ENCODE measurements around the gene SLC11A1. TPM values are rescaled to one million over a fixed set of nuclear protein-coding genes. Genes with fewer than 3 reads are reported as not detected.

SLC11A1 gene
- total RNA-seq, 1 donor from 2014 or later = 3.5 TPM

DNA sequence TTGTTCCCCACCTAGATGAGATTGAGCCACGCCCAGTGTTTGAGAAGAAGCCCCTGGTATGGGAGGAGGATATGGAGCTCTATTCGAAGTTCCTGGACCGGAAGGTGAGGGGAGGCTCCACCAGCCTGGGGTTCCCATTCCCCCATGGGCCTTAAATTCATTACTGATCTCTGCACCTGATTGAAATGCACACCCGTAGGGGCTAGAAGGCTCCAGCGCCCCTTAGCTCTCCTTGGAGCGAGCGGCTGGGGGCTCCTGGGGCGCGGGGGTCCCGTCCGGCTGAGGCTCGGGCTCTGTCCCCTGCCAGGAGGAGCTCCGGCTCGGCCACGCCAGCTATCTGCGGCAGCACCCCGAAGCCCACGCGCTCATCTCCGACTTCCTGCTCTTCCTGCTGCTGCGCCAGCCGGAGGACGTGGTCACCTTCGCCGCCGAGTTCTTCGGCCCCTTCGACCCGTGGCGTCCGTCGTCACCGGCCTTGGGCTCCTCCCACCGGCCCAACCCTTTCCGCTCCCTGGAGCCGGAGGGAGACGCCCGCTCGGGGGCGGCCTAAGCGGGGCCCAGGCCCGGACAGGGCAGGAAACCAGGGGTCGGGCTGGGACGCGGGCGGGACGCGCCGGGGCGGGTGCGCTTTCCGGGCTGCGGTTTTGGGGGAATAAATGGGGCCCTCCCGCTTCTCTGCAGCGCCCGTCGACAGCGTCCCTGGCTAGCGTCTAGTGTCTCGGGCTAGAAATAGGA is 14.5 kb upstream of the SLC11A1 start:
- ATAC-seq = peak; percentile 90

DNA sequence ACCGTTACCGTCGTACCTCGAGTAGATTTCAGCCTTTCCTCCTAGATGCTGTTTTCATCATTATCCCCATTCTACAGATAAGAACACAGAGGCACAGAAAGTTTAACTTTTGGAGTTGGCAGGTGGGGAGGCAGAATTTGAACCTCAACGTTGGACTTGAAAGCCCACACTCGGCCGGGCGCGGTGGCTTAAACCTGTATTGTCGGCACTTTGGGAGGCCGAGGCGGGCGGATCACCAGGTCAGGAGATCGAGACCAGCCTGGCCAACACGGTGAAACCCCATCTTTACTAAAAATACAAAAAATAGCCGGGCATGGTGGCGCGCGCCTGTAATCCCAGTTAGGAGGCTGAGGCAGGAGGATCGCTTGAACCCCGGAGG is 13.9 kb upstream of the SLC11A1 start:
- no peak for ATAC-seq

DNA sequence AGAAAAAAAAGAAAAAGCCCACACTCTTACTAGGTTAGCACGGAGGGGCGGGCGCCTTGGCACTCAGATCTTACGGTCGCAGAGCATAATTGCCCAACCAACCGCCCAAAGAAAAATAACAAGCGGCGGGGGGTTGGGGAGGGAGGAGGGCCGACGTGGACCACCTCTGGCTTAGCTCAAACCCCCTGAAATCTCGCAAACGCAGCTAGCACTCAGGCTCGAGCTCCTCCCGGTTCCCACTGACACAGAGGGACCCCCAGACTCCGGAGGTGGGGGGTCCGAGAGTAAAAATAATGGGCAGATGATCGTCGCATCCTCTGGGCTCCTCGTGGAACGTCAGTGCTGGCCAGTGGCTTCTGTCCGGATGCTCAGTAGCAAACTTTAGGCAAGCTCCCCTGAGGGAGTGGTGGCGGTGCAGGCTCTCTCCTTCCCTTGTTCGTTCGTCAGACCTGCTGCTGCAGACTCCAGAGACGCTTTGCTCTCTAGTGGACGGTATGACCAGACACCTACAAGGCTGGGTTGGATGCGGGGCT is 13.4 kb upstream of the SLC11A1 start:
- no peak for ATAC-seq

DNA sequence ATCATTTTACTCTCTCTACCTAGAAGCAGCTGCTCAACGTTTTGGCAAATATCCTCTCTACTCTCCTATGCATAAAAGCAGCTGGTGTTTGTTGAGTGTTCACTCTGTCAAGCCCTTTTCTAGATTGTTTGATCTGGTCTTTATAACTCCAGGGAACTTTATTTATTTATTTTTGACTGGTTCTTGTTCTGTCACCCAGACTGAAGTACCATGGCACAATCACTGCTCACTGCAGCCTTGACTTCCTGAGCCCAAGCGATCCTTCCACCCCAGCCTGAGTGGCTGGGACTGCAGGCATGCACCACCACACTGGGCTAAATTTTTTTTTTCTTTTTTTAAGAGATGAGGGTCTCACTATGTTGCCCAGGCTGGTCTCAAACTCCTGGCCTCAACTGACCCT is 12.7 kb upstream of the SLC11A1 start:
- ATAC-seq = no peak

DNA sequence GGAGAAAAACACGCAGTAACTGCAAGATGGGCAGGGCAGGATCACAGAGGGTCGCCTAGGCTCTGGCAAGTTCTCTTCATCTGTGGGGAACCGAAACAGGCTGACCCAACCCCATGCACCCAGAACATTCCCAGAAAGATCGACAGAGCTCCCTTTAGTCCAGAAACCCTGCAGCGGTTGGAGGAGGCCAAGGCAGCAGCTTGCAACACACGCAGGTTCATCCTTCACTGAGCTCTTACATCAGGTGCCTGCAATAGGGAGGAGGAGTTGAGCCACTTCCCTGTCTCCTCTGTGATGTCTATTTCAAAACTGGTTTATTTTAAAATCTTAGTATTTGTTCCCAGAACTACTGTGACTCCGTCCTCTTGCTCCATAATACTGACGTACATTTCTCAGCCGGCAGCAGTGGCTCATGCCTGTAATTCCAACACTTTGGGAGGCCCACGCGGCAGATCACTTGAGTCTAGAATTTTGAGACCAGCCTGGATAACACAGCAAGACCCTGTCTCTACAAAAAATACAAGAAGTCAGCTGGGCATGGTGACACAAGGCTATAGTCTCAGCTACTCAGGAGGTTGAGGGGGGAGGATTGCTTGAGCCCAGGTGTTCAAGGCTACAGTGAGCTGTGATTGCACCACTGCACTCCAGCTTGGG is 11.5 kb upstream of the SLC11A1 start:
- ATAC-seq = peak; percentile 6

DNA sequence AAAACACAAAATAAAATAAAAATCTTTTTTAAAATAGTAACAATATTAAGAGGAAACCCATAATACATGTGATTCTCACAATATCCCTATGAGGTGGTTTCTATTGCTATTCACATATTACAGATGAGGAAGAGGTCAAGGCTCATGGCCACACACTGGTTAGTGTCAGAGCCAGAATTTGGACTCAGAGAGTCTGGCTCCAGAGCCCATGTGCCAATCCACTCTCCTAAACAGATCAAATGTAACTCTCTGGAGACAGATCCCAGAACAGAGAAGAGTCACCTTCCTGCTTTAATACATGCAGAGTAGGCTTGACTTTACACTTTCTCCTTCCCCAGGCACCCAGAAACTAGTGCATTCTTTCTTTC is 10.1 kb upstream of the SLC11A1 start:
- ATAC-seq = no peak

DNA sequence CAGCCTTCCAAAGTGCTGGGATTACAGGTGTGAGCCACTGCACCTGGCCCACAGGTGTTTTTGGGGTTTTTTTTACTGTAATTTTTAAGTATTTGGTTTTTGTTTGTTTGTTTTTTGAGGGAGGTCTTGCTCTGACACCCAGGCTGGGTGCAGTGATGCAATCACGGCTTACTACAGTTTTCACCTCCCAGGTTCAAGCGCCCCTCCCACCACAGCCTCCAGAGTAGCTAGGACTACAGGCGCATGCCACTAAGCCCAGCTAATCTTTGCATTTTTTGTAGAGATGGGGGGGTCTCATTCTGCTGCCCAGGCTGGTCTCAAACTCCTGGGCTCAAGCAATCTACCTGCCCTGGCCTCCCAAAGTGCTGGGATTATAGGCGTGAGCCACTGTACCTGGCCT is 7.3 kb upstream of the SLC11A1 start:
- ATAC-seq = no peak

DNA sequence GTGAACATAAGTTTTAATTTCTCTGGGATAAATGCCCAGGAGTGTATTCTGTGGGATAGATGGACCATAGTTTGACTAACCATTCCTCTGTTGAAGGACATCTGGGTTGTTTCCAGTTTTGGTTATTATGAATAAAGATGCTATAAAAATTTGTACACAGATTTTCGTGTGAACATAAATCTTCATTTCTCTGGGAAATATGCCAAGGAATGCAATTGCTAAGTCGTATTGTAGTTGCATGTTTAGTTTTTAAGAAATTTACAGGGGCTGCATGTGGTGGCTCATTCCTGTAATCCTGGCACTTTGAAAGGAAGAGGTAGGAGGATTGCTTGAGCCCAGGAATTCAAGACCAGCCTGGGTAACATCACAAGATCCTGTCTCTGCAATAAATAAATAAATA is 6.9 kb upstream of the SLC11A1 start:
- no peak for ATAC-seq

DNA sequence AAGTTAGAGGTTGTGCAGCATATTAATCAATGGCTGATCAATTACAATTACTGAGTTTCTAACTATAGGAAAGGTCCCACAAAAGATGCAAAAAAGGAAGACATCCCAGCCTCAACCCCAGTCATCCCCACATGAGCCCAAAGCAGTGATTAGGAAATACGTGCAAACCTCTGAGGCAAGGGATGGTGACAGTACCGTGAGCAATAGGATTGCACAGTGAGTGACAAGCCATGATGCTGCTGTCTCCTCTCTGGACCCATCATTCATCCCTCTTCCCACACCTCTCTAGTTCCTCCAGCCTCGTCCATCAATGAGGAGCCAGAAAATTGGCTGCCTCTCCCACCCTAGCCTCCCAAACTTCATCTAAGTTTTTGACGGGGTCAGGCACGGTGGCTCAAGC is 4.0 kb upstream of the SLC11A1 start:
- ATAC-seq = peak; percentile 44

DNA sequence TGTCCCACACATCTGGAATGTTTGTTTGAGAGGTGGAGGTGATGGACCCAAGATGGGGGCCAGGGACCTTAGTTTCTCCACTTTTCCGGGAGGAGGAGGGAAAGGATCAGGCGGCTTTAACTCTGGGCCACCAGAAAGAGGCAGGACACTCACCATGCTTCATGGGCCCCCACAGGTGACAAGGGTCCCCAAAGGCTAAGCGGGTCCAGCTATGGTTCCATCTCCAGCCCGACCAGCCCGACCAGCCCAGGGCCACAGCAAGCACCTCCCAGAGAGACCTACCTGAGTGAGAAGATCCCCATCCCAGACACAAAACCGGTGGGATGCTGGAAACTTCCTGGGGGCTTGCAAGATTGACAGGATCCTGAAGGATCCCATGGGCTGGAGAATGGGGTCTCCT is 712 bp downstream of the SLC11A1 start:
- no peak for ATAC-seq

DNA sequence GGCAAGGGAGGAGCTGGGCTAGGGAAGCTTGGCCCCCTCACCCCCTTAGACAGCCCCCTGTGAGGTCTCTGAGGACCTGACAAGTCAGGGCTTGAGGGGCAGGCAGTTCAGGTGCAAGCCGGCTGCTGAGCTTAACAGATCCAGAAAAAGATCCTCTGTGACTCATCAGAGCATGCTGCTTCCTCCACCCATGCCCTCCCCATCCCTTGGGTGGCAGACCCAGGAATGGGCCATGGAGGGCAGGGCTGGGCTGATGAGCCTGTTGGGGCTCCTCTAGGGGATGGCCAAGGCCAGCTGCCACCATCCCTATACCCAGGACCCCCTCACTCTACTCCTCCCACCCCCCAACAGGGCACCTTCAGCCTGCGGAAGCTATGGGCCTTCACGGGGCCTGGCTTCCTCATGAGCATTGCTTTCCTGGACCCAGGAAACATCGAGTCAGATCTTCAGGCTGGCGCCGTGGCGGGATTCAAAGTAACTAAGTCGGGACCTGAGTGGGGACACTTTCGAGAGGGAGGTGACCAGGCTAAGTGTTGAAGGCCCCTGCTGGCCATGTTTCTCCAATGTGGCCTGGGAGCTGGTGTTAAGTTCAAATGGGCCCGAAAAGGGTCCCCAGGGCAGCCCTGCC is 1.9 kb downstream of the SLC11A1 start:
- ATAC-seq = peak; percentile 86

DNA sequence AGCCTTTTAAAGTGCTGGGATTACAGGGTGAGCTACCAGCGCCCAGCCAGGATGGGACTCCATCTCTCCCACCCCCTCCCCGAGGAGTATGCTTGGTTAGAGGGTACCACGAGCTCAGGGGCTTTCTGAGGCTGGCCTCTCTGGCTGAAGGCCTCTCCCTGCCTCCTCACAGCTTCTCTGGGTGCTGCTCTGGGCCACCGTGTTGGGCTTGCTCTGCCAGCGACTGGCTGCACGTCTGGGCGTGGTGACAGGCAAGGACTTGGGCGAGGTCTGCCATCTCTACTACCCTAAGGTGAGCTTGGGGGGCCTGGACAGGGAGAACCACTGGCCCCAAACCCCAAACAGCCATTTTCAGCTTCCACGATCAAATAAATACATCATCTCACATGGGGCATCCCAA is 2.9 kb downstream of the SLC11A1 start:
- no peak for ATAC-seq

DNA sequence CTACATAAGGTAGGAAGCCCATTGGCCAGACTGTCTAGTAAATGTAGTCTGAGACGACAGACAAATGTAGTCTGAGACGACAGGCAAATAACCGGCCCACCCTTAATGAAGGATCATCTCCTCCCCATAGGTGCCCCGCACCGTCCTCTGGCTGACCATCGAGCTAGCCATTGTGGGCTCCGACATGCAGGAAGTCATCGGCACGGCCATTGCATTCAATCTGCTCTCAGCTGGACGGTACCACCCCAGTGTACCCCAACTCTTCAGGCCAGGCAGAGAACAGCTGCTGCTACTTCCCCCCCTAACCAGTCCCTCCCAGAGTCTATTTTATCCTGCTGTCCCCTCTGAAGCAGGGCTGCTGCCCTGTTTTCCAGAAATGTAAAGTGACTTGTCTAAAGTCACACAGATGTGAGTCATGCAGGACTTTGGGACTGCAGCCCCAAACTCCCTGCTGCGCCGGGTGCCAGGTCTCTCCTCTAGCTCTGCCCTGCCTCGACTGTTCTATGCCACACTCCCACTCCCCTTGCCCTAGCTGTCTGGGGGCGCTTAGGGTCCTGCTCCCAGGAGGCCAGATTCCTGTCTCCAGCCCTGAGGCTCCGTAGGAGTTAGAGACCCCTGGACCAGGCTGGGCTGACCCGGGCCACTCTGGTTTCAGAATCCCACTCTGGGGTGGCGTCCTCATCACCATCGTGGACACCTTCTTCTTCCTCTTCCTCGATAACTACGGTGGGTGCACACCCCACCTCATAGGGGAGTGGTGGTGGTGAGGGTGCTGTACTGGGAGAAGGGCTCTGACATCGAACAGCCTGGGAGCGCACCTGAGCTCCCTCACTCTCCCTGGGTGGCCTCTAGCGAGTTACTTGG is 4.7 kb downstream of the SLC11A1 start:
- no peak for ATAC-seq

DNA sequence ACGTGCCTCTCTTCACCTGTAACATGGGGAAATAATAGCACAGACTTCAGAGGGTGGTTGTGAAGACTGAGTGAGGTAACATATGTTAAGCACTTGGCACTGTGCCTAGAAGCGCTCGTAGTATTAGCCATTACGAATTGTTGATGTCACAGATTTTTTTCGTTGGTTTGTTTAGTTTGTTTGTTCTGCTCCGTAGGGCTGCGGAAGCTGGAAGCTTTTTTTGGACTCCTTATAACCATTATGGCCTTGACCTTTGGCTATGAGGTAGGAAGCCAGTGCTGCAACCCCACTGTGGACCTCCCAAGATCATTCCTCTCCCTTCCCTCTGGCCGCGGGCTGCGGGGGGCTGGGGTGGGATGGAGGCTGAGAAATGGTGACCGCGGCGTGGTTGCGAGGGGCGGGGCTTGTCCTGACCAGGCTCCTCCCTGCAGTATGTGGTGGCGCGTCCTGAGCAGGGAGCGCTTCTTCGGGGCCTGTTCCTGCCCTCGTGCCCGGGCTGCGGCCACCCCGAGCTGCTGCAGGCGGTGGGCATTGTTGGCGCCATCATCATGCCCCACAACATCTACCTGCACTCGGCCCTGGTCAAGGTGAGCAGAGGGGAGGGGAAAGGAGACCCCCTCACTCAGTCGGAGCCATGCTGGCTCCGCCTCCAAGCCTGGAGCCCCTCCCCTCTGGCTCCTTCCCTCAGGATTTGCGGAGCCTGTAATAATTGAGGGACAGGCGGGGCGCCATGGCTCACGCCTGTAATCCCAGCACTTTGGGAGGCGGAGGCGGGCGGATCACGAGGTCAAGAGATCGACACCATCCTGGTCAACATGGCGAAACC is 5.5 kb downstream of the SLC11A1 start:
- peak; percentile 63 for ATAC-seq

DNA sequence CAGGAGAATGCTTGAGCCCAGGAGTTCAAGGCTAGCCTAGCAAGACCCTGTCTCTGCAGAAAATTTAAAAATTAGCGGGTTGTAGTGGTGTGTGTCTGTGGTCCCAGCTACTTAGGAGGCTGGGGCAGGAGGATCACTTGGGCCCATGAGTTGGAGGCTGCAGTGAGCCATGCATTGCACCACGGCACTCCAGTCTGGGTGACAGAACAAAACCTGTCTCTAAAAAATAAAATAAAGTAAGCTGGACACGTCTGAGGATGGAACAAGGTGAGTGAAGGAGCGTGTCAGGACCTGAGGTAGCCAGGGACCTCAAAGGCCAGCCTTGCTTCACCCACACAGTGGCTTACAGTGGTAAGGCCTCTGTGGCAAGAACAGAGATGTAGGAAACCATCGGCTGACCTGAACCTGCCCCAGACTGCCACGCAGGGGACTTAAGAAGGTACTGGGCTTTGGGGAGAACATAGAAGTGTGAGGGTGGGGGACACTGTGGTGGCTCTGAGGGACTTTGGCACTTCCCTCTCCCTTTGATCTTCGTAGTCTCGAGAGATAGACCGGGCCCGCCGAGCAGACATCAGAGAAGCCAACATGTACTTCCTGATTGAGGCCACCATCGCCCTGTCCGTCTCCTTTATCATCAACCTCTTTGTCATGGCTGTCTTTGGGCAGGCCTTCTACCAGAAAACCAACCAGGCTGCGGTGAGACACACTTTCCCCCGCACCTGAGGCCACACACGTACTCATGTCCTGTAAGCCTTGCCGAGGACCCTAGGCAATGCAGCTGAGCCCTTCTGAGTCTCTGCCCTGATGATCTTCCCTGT is 7.5 kb downstream of the SLC11A1 start:
- ATAC-seq = no peak

DNA sequence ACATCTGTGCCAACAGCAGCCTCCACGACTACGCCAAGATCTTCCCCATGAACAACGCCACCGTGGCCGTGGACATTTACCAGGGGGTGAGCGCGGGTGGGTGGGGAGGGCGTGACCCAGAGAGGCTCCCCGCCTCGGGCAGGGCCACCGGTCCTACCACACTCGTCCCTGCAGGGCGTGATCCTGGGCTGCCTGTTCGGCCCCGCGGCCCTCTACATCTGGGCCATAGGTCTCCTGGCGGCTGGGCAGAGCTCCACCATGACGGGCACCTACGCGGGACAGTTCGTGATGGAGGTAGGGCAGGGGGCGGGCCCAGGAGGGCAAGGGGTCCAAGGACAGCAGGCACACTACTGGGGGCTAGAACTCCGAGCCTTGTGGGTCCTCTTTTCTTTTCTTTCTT is 9.1 kb downstream of the SLC11A1 start:
- no peak for ATAC-seq

DNA sequence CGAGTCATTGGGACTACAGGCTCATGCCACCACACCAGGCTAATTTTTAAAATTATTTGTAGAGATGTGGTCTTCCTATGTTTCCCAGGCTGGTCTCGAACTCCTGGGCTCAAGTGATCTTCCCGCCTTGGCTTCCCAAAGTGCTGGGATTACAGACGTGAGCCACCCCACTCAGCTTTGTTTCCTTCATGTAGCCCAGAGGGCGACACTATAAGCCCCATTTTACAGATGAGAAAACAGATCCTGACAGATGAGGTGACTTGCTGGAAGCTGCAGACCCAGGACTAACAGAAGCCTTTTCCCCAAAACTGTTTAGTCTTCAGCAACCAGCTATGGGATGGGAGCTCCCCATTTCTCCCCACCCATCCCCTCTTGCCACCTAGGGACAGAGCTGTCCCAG is 10.4 kb downstream of the SLC11A1 start:
- ATAC-seq = no peak

DNA sequence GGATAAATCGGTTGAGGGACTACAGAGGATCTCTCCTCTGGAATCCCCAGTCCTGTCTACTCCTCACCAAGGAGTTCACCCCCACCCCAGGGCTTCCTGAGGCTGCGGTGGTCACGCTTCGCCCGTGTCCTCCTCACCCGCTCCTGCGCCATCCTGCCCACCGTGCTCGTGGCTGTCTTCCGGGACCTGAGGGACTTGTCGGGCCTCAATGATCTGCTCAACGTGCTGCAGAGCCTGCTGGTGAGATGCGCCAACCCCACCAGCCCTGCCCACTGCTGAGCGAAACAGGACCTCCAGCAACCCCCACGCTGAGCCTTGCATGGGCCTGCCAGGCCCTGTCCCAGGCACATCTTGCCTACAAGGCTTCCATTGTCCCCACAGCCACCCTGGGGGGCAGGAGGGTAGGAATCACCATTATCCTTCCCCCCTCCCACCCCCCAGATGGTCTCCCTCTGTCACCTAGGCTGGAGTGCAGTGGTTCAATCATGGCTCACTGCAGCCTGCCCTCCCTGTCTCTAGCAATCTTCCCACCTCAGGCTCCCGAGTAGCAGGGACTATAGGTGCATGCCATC is 10.9 kb downstream of the SLC11A1 start:
- no peak for ATAC-seq

DNA sequence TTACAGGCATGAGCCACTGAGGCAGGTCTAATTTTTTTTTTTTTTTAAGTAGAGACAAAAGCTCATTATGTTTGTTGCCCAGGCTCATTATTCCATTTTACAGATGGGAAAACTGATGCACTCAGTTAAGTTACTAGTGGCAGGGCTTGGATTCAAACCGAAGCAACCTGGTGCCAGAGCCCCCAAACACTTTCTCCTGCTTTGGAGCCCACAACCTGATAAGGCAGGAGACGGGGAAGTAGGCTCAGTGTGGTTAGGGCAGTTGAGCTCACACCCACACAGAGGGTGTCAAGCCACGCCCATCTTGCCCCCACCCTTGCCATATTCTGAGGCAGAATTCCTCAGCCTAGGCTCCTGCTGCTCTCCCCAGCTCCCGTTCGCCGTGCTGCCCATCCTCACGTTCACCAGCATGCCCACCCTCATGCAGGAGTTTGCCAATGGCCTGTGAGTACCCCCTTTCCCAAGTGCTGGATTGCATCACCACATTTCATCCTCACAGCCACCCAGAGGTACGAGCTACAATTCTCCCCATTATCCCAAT is 11.7 kb downstream of the SLC11A1 start:
- no peak for ATAC-seq

DNA sequence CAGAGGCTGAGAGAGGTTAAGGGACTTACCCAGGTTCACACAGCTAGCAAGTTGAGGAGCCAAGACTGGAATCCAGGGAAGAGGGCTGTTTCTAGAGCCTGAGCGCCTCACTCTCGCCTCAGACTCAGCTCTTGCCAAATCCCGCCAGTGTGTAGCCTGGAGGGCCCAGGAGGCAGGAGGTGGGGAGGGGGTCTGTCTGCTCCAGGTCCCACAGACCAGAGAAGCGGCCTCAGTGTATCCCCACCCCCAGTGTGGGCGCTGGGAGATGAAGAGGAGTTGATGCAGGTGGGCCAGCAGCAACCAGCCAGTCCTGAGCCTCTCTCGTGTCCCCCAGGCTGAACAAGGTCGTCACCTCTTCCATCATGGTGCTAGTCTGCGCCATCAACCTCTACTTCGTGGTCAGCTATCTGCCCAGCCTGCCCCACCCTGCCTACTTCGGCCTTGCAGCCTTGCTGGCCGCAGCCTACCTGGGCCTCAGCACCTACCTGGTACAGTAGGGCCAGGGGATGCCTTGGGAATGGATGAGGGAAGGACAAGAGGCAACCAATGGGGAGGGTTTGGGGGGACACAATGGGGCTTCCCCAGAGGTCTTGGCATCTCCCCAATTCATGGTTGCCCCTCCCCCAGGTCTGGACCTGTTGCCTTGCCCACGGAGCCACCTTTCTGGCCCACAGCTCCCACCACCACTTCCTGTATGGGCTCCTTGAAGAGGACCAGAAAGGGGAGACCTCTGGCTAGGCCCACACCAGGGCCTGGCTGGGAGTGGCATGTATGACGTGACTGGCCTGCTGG is 12.4 kb downstream of the SLC11A1 start:
- no peak for ATAC-seq

Measured in esophagus mucosa (tissue), 1 donor.